GM21423 (cell line): ENCODE data around the gene RBM14.
"Not testable (repeated sequence)": the region's sequence is repeated elsewhere in the genome, so short reads cannot be mapped to it uniquely, and the experiment has no call there.

Experiments
- ATAC-seq: cut with Tn5 transposase; IDR thresholded peaks from one replicate; pipeline ENCODE4 v1.9.1; 2021; ENCODE audit warnings: mild to moderate bottlenecking, moderate library complexity; ENCODE audit not compliant: unreplicated experiment

RBM14 gene

DNA sequence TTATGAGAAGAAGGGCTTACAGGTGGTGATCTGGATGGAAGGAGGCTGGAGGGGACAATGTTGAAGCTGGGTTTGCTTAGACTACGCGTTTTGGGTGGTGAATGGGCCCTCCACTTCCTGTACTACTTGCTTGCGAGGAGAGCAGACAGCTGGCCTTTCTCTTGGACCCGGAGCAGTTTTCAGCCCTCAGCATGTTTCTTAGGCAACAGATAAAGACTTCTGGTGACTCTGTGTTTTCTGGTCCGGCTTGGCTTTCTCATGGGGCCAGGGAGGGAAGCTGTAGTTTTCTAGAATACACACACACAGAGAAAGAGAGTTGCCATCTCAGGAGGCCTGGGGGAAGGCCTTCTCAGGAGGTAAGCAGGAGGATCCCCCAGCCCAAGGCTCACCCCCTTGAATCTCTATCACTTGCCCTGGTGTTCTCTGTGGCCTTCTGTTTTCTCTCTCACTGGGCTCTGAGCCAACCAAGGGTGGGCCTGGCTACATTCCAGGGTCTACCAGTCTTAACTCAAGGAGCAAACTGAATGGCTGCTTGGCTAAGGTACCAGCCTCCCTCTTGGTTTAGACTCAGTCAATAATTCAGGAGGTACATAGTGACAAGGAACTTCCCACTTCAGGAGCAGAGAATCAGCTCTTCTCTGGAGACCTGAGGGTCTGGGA, 21.1 kb upstream of the RBM14 start:
- no peak for ATAC-seq

DNA sequence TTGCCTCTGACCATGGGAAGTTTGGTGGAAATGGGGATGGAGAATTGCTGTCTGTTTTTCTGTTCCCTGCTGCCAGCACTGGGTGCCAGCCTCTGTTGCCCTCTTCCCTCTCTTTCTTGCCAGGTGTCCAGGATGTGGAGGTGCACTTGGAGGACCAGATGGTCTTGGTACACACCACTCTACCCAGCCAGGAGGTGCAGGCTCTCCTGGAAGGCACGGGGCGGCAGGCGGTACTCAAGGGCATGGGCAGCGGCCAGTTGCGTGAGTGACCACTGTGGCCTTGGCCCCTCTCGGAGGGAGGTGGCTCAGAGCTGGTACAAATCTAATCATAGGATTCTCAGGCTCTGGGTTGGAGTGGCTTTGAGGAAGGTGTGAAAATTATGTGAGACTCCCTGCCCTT, 17.4 kb upstream of the RBM14 start:
- no peak for ATAC-seq

DNA sequence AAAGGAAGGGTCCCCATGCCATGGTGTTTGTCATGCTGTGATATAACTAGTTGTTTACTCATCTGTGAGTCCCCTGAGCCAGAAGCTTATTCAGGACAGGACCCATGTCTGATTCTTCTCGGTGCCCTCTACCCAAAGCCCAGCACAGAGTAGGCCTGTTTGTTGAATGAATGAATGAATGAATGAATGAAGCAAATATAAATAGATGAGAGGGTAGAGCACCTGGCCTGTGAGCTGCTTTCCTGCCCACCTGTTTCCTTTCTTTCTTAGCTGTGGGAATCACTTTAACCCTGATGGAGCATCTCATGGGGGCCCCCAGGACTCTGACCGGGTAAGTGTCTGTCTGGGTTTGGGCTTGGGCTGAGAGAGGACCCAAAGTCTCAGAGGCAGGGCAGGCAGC, 16.2 kb upstream of the RBM14 start:
- ATAC-seq: no peak

DNA sequence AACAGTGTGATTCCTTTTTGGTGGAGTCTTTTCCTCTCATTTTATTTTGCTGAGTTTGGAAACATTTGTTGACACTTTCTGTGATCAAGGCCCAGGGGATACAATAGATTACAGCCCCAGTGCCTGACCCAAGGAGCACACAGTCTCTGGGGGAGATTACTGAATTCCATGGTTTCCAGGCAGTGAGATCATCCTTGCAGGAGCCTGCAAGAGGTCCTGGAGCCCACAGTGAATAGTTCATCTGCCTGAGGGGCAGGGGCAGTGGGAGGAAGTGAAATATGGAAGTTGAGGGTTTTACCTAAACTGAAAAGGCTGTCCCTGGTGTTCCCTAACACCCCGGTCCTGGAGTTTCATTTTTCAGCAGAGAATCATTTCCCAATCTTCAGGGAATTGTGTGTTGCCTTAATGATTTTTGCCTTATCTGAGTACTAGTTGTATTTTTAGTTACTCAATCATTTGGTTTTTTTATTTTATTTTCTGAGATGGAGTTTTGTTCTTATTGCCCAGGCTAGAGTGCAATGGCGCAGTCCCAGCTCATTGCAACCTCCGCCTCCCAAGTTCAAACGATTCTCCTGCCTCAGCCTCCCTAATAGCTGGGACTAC, 15.7 kb upstream of the RBM14 start:
- ATAC-seq: no peak

DNA sequence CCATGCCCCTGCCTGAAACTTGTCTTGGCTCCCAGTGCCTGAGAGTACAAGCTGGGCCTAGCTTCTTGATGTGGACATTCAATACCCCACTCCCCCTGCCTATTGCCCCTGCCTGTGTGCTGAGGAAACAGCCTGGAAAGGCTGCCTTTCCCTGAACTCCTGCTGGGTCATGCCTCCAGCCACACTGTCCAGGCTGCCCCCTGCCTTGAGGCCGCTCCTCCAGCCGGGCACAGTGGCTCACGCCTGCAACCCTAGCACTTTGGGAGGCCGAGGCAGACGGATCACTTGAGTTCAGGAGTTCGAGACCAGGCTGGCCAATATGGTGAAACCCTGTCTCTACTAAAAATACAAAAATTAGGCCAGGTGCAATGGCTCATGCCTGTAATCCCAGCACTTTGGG, 13.4 kb upstream of the RBM14 start:
- no peak for ATAC-seq

DNA sequence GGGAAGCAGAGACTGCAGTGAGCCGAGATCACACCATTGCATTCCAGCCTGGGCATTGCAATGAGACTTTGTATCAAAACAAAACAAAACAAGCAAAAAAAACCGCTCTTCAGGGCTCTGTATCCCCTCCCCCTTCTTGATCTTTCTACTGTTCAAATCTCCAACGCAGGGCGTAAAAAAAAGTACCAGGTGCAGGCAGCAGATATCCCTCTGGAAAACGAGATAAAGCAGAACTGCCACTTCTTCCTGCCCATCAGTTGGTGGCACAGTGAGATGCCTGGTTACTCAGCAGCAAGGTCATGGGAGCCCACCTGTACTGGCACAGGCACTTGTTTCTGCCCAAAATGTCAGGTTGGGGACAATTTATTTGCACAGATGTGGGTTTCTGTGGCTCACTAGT, 12.3 kb upstream of the RBM14 start:
- no peak for ATAC-seq

DNA sequence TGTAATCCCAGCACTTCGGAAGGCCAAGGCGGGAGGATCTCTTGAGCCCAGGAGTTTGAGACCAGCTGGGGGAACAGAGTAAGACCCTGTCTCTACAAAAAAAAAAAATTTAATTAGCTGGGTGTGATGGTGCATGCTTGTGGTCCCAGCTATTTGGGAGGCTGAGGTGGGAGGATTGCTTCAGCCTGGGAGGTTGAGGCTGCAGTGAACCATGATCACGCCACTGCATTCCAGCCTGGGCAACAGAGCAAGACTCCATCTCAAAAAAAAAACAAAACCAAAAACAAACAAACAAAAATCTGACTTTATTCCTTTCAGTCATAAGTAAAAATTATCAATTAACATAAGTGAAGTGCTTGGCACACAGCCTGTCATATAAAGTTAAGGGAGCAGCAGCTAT, 9.8 kb upstream of the RBM14 start:
- not testable (repeated sequence) for ATAC-seq

DNA sequence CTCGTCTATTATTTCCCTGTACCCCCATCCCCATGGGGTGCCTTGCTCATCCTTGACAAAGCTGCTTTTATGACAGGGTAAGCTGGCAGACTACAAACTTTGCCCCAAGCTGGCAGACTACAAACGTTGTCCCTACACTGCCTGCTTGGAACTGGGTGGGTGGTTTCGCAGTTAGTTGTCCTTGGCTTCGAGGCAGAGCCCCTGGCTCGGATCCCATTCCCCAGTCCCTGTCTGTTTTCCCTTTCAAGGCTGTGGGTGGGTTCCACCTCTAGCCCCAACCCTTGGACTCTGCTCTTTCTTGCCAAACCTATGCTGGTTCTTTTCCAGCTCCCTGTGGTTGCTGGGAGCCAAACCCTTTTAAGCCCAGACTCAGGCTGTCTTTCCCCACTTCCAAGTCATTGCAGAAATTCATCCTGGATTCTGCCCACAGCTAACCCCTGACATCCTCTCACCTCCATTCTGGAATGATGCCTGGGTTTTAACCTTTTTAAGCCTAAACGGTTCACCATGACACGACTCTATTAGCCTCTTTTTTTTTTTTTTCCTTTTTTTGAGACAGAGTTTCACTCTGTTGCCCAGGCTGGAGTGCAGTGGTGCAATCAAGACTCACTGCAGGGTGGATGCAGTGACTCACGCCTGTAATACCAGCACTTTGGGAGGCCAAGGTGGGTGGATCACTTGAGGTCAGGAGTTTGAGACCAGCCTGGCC, 9.2 kb upstream of the RBM14 start:
- no peak for ATAC-seq

DNA sequence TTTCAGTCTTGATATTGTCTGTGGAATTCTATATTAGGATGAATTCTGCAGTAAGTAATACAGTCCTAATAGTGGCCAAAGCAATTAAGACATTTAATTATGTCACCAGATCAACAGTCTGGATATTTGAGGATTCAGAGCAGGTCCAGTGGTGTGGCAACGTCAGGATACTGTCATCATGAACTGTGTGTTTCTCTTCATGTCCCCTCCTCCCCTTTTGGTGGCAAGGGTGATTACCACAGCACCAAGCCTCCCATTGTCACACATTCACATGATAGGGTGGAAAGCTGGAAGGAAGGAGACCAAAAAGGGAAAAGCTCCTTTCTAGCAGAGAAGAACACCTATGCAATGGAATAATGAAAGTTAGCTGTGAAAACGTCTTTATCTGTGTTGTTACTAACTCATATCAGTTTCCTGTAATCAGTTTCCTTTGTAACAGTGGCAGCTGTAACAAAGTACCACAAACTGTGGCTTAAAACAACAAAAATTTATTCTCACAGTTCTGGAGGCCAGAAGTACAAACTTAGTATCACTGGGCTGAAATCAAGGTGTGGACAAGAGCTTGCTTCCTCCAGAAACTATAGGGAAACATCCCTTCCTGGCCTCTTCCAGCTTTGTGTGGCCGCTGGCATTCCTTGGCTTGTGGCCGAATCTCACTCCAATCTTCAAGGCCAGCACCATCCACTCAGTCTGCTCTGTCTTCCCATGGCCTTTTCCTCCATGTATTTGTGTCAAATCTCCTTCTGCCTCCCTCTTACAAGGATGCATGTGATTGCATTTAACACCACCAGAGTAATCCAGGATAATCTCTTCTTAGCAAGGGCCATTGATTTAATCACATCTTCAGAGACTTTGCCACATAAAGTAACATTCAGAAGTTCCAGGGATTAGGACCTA, 6.5 kb upstream of the RBM14 start:
- no peak for ATAC-seq

DNA sequence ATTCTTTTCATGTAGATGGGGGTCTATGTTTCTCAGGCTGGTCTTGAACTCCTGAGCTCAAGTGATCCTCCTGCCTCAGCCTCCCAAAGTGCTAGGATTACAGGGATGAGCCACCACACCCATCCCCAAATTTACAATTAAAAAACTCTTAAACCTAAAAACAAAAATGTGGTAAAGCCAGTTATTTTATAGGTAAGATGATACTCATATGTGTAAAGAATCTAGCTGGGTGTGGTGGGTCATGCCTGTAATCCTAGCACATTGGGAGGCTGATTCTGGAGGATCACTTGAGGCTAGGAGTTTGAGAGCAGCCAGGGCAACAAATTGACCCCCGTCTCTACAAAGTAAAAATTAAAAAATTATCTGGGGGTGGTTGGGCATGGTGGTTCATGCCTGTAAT, 4.0 kb upstream of the RBM14 start:
- ATAC-seq: no peak

DNA sequence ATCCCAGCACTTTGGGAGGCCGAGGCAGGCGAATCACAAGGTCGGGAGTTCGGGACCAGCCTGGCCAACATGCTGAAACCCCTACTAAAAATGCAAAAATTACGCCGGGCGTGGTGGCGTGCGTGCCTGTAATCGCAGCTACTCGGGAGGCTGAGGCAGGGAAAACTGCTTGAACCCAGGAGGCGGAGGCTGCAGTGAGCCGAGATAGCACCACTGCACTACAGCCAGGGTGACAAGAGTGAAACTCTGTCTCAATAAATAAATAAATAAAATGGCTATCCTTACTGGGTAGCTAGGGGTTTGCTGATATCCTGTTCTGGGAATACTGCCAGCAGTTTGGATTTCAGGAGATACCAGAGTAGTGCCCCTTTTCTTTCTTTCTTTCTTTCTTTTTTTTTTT, 2.4 kb upstream of the RBM14 start:
- no peak for ATAC-seq

DNA sequence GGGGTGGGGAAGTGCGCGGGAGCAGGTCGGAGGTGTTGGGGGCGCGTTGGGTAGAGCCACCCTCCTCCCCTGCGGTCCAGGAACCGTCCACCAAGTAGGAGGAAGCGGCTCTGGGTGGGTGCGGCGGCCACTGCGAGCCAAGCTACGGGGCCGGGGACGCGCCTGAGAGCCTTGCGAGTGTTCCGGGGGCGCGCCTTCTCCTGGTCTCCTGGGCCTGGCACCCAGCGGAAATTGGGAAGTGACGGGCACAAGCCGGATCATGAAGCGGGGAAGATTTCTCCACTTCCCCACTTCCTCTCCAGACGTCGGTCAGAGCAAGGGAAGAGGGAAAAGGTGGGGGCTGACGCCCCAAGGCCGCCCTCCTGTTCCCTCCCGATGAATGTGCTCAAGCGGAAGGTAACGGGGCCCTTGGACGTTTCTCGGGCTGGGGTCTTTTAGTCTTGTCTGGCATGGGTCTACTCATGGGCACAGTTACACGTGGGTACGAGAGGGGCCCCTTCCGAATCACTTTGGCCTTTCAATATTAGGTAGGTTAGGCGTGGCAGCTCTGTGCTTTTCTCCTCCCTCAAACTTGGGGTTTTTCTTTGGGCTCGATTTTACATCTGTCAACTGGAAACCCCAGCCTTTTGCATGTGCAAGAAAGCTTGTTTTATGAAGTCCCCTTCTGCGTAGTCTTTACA, 865 bp downstream of the RBM14 start:
- no peak for ATAC-seq

DNA sequence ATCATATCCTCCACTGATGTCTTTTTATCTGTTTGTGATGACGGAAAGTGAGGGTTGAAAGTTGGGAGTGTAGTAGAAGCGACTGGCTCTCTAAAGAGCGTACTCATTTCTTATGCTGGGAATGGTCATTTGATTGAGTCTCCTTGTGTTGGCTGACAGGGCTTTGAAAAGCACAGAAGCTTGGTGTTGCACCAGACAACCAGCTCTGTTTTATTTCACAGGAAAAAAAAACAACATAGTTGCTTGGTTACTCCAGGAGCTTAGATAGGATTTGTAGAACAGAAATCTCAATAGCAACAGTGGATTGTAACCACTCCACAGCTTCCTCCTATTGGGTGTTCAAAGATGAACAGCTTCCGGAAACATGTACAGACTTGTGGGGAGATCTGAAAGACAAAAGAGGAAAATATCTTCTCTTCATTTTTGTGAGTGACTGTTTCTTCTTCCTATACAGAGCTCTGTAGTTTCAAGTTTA, 2.7 kb downstream of the RBM14 start:
- ATAC-seq: no peak

DNA sequence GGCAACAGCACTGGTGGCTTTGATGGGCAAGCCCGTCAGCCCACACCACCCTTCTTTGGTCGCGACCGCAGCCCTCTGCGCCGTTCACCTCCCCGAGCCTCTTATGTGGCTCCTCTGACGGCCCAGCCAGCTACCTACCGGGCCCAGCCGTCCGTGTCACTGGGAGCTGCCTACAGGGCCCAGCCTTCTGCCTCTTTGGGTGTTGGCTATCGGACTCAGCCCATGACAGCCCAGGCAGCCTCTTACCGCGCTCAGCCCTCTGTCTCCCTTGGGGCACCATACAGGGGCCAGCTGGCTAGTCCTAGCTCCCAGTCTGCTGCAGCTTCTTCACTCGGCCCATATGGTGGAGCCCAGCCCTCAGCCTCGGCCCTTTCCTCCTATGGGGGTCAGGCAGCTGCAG, 8.0 kb downstream of the RBM14 start:
- no peak for ATAC-seq

DNA sequence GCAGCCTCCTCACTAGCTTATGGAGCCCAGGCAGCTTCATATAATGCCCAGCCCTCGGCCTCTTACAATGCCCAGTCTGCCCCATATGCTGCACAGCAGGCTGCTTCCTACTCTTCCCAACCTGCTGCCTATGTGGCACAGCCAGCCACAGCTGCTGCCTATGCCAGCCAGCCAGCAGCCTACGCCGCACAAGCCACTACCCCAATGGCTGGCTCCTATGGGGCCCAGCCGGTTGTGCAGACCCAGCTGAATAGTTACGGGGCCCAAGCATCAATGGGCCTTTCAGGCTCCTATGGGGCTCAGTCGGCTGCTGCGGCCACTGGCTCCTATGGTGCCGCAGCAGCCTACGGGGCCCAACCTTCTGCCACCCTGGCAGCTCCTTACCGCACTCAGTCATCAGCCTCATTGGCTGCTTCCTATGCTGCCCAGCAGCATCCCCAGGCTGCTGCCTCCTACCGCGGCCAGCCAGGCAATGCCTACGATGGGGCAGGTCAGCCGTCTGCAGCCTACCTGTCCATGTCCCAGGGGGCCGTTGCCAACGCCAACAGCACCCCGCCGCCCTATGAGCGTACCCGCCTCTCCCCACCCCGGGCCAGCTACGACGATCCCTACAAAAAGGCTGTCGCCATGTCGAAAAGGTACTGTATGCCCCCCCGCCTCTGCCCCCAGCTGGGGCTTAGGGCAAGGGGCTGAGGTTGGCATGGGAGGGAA, 8.8 kb downstream of the RBM14 start:
- ATAC-seq: no peak

DNA sequence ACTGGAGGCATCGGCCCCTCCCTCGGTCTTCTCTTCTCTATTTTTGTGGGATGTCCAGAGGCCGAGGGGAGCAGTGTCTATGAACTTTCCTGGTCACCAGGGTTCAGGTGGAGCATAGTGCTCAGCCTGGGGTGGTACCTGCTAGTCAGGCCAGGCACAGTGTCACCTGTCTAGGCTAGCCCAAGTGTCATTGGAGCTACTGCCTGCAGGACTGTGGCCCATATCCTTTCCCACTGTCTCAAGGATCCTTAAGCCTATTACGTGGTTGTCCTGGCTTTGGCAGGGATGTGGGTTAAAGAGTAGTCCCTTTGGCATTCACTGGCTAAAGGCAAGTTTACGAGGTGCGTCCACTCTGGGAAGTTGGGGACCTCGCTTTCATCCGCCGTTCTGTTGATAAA, 9.3 kb downstream of the RBM14 start:
- no peak for ATAC-seq

DNA sequence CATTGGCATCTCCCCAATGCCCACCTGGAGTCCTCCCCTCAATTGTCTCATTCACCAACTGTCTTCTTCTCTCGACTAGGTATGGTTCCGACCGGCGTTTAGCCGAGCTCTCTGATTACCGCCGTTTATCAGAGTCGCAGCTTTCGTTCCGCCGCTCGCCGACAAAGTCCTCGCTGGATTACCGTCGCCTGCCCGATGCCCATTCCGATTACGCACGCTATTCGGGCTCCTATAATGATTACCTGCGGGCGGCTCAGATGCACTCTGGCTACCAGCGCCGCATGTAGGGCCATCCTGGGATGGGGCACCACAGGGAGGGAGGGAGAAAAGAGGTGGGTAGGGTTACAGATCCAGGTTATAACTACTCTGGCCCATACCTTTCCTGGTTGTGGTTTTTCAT, 10.0 kb downstream of the RBM14 start:
- no peak for ATAC-seq

DNA sequence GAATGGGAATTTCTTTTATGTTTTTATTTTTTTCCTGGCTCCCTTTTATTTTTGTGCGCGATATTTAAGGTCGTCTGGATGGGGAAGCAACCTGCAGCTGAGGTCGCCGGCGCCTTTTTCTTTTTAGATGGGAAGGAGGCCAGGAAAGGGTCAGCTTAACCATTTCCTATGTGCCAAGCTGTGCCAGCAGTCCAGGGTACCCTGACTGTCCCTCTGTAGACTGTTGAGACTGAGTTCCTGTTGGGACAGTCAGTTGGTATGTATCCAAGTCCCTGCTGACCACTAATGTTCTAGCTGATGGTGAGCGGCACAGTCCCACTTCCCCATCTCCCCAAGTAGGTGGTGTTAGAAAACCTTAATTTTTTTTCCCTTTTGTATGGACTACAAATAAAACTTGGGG, 10.5 kb downstream of the RBM14 start:
- ATAC-seq: no peak

DNA sequence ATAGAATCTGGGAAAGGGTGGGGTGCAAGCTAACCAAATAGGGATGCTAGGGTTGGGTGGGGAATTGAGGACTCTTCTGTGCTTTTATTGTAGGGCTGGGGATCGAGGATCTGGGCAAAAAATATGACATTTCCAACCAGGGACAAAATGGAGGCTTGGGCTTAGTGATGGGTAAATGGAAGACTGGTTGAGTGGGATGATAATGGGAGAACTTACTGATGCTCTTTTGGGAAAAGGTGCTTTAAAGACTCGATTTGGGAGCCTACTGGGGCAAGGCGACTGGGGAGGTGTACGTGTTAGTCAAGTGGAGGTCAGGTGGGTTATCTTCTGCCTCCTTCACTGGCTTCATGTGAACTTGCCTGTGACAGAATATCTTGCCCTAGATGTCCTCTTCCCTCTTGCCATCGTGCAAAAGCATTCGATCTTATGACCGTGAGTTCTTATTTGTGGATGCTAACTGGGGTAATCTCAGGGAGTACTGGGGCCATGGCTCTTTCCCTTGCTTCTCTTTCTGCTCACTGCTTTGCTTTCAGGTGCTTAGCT, 11.7 kb downstream of the RBM14 start:
- no peak for ATAC-seq

DNA sequence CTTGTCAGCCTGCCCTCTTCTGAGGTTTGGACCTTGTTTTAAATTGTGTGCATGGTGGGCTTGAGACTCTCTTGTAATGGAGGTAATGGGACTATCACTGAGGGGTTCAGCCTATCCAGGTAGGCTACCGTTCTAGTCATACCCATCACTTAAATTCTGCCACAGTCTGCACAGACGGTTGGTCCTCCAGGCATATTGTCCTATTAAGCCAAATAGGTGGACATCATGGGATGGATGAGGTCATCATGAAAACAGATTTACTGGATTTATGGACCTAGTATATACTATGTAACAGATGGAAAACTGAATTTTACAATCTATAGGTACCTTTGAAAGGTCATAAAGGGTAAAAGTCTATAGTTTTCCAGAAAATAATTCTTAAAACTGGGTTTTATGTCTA, 12.9 kb downstream of the RBM14 start:
- ATAC-seq: no peak
